HEK293 (cell line): ENCODE results near the gene SLMAP.
A peak's percentile ranks its signal among the peaks of the same experiment; 100 is the strongest.

Experiments
- CTCF ChIA-PET: fragments of 350-600 bp; formaldehyde crosslinking; extraction: SDS; loops from one replicate; lab custom pipeline; 2021; ENCODE audit warnings: antibody characterized with exemption; lab: Yijun Ruan, JAX
- POLR2A ChIA-PET: fragments of 300-600 bp; formaldehyde crosslinking; extraction: SDS; loops from one replicate; lab custom pipeline; 2020; ENCODE audit warnings: antibody characterized with exemption, inconsistent platforms; lab: Yijun Ruan, JAX
- H3K27ac ChIP-seq: fragments of 200-500 bp; sonication (Bioruptor generic); 2 replicates; pipeline ENCODE4 v1.5.1; 2014; ENCODE audit warnings: low read depth, low read length, control low read depth, inconsistent platforms; ENCODE audit errors: extremely low read depth
- H3K36me3 ChIP-seq, 2 experiments: fragments of 200-500 bp in 1 of 2; sonication (Bioruptor generic) in 1 of 2; 1 replicate in 1 of 2; 2 replicates in 1 of 2; pipeline ENCODE4 v1.5.1; 2014 to 2017; ENCODE audit warnings: inconsistent platforms in 2 of 2, low read length in 2 of 2; ENCODE audit not compliant: control insufficient read depth in 2 of 2, insufficient read depth in 1 of 2
- H3K4me1 ChIP-seq: fragments of 200-500 bp; sonication (Bioruptor generic); 2 replicates; pipeline ENCODE4 v1.5.1; 2014; ENCODE audit warnings: mild to moderate bottlenecking, low read length, inconsistent platforms; ENCODE audit not compliant: control insufficient read depth, insufficient read depth
- H3K4me3 ChIP-seq: 2 replicates; pipeline ENCODE4 v1.5.1; 2011; ENCODE audit warnings: low read depth, mild to moderate bottlenecking, control low read depth, low read length, moderate library complexity
- H3K9me3 ChIP-seq: fragments of 200-500 bp; sonication (Bioruptor generic); 2 replicates; pipeline ENCODE4 v1.5.1; 2014; ENCODE audit warnings: low read depth, low read length, inconsistent platforms; ENCODE audit not compliant: control insufficient read depth, insufficient read depth
- CTCF ChIP-seq: fragments of 450-650 bp; formaldehyde crosslinking; IDR thresholded peaks from 2 replicates; pipeline ENCODE4 v1.5.1; 2016; ENCODE audit warnings: missing biosample characterization, missing genetic modification characterization
- GLIS1 ChIP-seq: fragments of 450-650 bp; formaldehyde crosslinking; IDR thresholded peaks from 2 replicates; pipeline ENCODE4 v1.5.1; 2016; ENCODE audit warnings: missing biosample characterization, missing genetic modification characterization
- IKZF3 ChIP-seq: fragments of 450-650 bp; IDR thresholded peaks from 2 replicates; pipeline ENCODE4 v1.5.0; 2018; ENCODE audit warnings: missing biosample characterization, mild to moderate bottlenecking, missing genetic modification characterization, moderate library complexity
- KLF8 ChIP-seq: fragments of 450-650 bp; formaldehyde crosslinking; IDR thresholded peaks from 2 replicates; pipeline ENCODE4 v1.5.1; 2016; ENCODE audit warnings: missing biosample characterization, missing genetic modification characterization
- SCRT2 ChIP-seq: fragments of 450-650 bp; formaldehyde crosslinking; IDR thresholded peaks from 2 replicates; pipeline ENCODE4 v1.5.1; 2016; ENCODE audit warnings: missing biosample characterization, missing genetic modification characterization
- YY1 ChIP-seq: fragments of 450-650 bp; formaldehyde crosslinking; IDR thresholded peaks from 2 replicates; pipeline ENCODE4 v1.5.1; 2018; ENCODE audit warnings: missing biosample characterization, missing genetic modification characterization
- YY2 ChIP-seq: fragments of 450-650 bp; formaldehyde crosslinking; IDR thresholded peaks from 2 replicates; pipeline ENCODE4 v1.5.1; 2016; ENCODE audit warnings: missing biosample characterization, missing genetic modification characterization
- ZBTB21 ChIP-seq: fragments of 450-650 bp; formaldehyde crosslinking; IDR thresholded peaks from 2 replicates; pipeline ENCODE4 v1.5.1; 2017; ENCODE audit warnings: missing biosample characterization, missing genetic modification characterization
- ZFP41 ChIP-seq: fragments of 450-650 bp; formaldehyde crosslinking; IDR thresholded peaks from 2 replicates; pipeline ENCODE4 v1.5.1; 2016; ENCODE audit warnings: missing biosample characterization, missing genetic modification characterization, borderline replicate concordance
- ZNF175 ChIP-seq: fragments of 450-650 bp; formaldehyde crosslinking; IDR thresholded peaks from 2 replicates; pipeline ENCODE4 v1.5.1; 2016; ENCODE audit warnings: missing biosample characterization, missing genetic modification characterization
- ZNF266 ChIP-seq: fragments of 450-650 bp; formaldehyde crosslinking; IDR thresholded peaks from 2 replicates; pipeline ENCODE4 v1.5.1; 2016; ENCODE audit warnings: missing biosample characterization, missing genetic modification characterization, low read depth
- ZNF280C ChIP-seq: fragments of 450-650 bp; formaldehyde crosslinking; IDR thresholded peaks from 2 replicates; pipeline ENCODE4 v1.5.1; 2016; ENCODE audit warnings: missing biosample characterization, missing genetic modification characterization
- ZNF449 ChIP-seq: fragments of 450-650 bp; formaldehyde crosslinking; IDR thresholded peaks from 2 replicates; pipeline ENCODE4 v1.5.1; 2017; ENCODE audit warnings: missing biosample characterization, mild to moderate bottlenecking, missing genetic modification characterization, moderate library complexity
- ZNF488 ChIP-seq: fragments of 450-650 bp; formaldehyde crosslinking; IDR thresholded peaks from 2 replicates; pipeline ENCODE4 v1.5.1; 2016; ENCODE audit warnings: missing biosample characterization, missing genetic modification characterization
- ZNF514 ChIP-seq: fragments of 450-650 bp; formaldehyde crosslinking; IDR thresholded peaks from 2 replicates; pipeline ENCODE4 v1.5.1; 2016; ENCODE audit warnings: missing biosample characterization, missing genetic modification characterization
- ZNF548 ChIP-seq: fragments of 450-650 bp; formaldehyde crosslinking; IDR thresholded peaks from 2 replicates; pipeline ENCODE4 v1.5.1; 2016; ENCODE audit warnings: missing biosample characterization, missing genetic modification characterization
- ZNF560 ChIP-seq: fragments of 450-650 bp; formaldehyde crosslinking; IDR thresholded peaks from 2 replicates; pipeline ENCODE4 v1.5.1; 2017; ENCODE audit warnings: missing biosample characterization, missing genetic modification characterization, borderline replicate concordance
- ZNF571 ChIP-seq: fragments of 450-650 bp; formaldehyde crosslinking; IDR thresholded peaks from 2 replicates; pipeline ENCODE4 v1.5.0; 2017; ENCODE audit warnings: missing biosample characterization, missing genetic modification characterization
- ZNF623 ChIP-seq: fragments of 450-650 bp; formaldehyde crosslinking; IDR thresholded peaks from 2 replicates; pipeline ENCODE4 v1.5.1; 2016; ENCODE audit warnings: missing biosample characterization, missing genetic modification characterization
- ZNF670 ChIP-seq: fragments of 450-650 bp; formaldehyde crosslinking; IDR thresholded peaks from 2 replicates; pipeline ENCODE4 v1.5.1; 2016; ENCODE audit warnings: missing biosample characterization, missing genetic modification characterization, low read depth
- ZSCAN16 ChIP-seq: fragments of 450-650 bp; formaldehyde crosslinking; IDR thresholded peaks from 2 replicates; pipeline ENCODE4 v1.5.1; 2016; ENCODE audit warnings: missing biosample characterization, missing genetic modification characterization
- TF ChIP-seq, protein P1 (sequence below): fragments of 450-650 bp; formaldehyde crosslinking; IDR thresholded peaks from 2 replicates; pipeline ENCODE4 v1.5.1; 2016; ENCODE audit warnings: missing biosample characterization, missing genetic modification characterization
- TF ChIP-seq, protein P2 (sequence below): fragments of 450-650 bp; formaldehyde crosslinking; IDR thresholded peaks from 2 replicates; pipeline ENCODE4 v1.5.1; 2016; ENCODE audit warnings: missing biosample characterization, missing genetic modification characterization
- TF ChIP-seq, protein P3 (sequence below): fragments of 450-650 bp; formaldehyde crosslinking; IDR thresholded peaks from 2 replicates; pipeline ENCODE4 v1.5.1; 2016; ENCODE audit warnings: missing biosample characterization, missing genetic modification characterization

The SLMAP gene

DNA sequence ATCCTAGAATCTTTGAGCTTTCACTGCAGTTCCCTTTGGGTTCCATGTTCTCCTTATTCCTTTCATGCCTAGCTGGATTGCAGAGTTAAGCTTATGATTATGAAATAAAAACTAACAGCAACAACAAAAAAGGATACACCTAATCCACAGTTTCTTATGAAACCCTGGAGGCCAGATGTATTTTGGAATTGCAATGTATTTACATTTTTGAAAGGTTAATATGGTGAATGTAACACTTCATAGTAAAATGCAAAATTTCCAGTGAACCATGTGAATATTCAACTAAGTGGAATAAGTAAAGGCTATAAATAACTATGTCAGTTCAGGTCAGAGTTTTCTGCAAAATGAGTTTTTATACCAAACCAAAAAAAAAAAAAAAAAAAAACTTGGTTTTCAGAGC, 186.3 kb downstream of the SLMAP start:
- CTCF ChIA-PET = no interaction called here
- Histone ChIP-seq H3K4me1 (no peaks in the 10 kb centered on the region), H3K4me3 (no peak overlapping the region), H3K9me3 (no peaks in the 10 kb centered on the region), H3K36me3 (no peaks in the 10 kb centered on the region), H3K27ac (no peak overlapping the region)
- no peak for TF ChIP-seq IKZF3 (tag by site-specific recombination)
- TF ChIP-seq ZNF623 (tag by site-specific recombination) = no peak
- TF ChIP-seq, protein P1, sequence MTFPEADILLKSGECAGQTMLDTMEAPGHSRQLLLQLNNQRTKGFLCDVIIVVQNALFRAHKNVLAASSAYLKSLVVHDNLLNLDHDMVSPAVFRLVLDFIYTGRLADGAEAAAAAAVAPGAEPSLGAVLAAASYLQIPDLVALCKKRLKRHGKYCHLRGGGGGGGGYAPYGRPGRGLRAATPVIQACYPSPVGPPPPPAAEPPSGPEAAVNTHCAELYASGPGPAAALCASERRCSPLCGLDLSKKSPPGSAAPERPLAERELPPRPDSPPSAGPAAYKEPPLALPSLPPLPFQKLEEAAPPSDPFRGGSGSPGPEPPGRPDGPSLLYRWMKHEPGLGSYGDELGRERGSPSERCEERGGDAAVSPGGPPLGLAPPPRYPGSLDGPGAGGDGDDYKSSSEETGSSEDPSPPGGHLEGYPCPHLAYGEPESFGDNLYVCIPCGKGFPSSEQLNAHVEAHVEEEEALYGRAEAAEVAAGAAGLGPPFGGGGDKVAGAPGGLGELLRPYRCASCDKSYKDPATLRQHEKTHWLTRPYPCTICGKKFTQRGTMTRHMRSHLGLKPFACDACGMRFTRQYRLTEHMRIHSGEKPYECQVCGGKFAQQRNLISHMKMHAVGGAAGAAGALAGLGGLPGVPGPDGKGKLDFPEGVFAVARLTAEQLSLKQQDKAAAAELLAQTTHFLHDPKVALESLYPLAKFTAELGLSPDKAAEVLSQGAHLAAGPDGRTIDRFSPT = no peak
- no peak for TF ChIP-seq ZNF175
- no peak for TF ChIP-seq ZNF670
- TF ChIP-seq ZNF488 (tag by site-specific recombination) = no peak
- TF ChIP-seq ZNF280C (tag by site-specific recombination) = no peak
- TF ChIP-seq YY1 (tag by site-specific recombination) = no peak
- TF ChIP-seq, protein P2, sequence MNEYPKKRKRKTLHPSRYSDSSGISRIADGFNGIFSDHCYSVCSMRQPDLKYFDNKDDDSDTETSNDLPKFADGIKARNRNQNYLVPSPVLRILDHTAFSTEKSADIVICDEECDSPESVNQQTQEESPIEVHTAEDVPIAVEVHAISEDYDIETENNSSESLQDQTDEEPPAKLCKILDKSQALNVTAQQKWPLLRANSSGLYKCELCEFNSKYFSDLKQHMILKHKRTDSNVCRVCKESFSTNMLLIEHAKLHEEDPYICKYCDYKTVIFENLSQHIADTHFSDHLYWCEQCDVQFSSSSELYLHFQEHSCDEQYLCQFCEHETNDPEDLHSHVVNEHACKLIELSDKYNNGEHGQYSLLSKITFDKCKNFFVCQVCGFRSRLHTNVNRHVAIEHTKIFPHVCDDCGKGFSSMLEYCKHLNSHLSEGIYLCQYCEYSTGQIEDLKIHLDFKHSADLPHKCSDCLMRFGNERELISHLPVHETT = no peak
- no peak for TF ChIP-seq ZSCAN16
- no peak for TF ChIP-seq KLF8 (tag by site-specific recombination)
- no peak for TF ChIP-seq ZBTB21 (tag by site-specific recombination)
- TF ChIP-seq, protein P3, sequence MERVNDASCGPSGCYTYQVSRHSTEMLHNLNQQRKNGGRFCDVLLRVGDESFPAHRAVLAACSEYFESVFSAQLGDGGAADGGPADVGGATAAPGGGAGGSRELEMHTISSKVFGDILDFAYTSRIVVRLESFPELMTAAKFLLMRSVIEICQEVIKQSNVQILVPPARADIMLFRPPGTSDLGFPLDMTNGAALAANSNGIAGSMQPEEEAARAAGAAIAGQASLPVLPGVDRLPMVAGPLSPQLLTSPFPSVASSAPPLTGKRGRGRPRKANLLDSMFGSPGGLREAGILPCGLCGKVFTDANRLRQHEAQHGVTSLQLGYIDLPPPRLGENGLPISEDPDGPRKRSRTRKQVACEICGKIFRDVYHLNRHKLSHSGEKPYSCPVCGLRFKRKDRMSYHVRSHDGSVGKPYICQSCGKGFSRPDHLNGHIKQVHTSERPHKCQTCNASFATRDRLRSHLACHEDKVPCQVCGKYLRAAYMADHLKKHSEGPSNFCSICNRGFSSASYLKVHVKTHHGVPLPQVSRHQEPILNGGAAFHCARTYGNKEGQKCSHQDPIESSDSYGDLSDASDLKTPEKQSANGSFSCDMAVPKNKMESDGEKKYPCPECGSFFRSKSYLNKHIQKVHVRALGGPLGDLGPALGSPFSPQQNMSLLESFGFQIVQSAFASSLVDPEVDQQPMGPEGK (tag by site-specific recombination) = no peak
- TF ChIP-seq ZNF514 = no peak
- POLR2A ChIA-PET = no interaction called here

- Histone ChIP-seq H3K27ac (no peak overlapping the region), H3K4me1 (no peaks in the 10 kb centered on the region), H3K9me3 (no peaks in the 10 kb centered on the region), H3K36me3 (no peaks in the 10 kb centered on the region), H3K4me3 (no peak overlapping the region)
- CTCF ChIA-PET = no interaction called here
- POLR2A ChIA-PET = interaction anchor here (0.6 kb wide), 1 partner anchor 333 kb away, joined by 5 read pairs; no protein-coding TSS in a partner anchor
- TF ChIP-seq YY2 (tag by site-specific recombination) (no peak), CTCF (tag by site-specific recombination) (no peak), ZNF449 (tag by site-specific recombination) (no peak), GLIS1 (tag by site-specific recombination) (peak; percentile 81), ZNF571 (no peak), ZNF488 (tag by site-specific recombination) (no peak), ZNF548 (tag by site-specific recombination) (no peak), ZNF560 (tag by site-specific recombination) (no peak), ZFP41 (no peak), SCRT2 (tag by site-specific recombination) (no peak), ZNF266 (tag by site-specific recombination) (no peak)
Measured at GRCh38 chr3:57942872-57943283, 186.8 kb downstream of the SLMAP start.
